HG02852 (cell line): Measurements from ENCODE around the gene PARD3.
"Not testable (repeated sequence)": the region's sequence is repeated elsewhere in the genome, so short reads cannot be mapped to it uniquely, and the experiment has no call there.

Experiments
- ATAC-seq: cut with Tn5 transposase; IDR thresholded peaks from one replicate; pipeline ENCODE4 v1.9.1; 2021; ENCODE audit warnings: mild to moderate bottlenecking, moderate library complexity; ENCODE audit not compliant: unreplicated experiment

Gene PARD3

GRCh38 chr10:34076443-34076842 lies 738.7 kb downstream of the PARD3 start:
- no peak for ATAC-seq

- ATAC-seq: no peak
Observed at GRCh38 chr10:34075254-34075926, 739.7 kb downstream of the PARD3 start.

- no peak for ATAC-seq
Observed at GRCh38 chr10:34074051-34074450, 741.0 kb downstream of the PARD3 start.

- not testable (repeated sequence) for ATAC-seq
Observed at GRCh38 chr10:34067741-34068140, 747.4 kb downstream of the PARD3 start.

GRCh38 chr10:34063592-34063991 lies 751.5 kb downstream of the PARD3 start:
- no peak for ATAC-seq

GRCh38 chr10:34061841-34062240 lies 753.3 kb downstream of the PARD3 start:
- ATAC-seq: no peak
